HepG2 (cell line): ENCODE data around the gene ZFHX3. TPM values are rescaled to one million over a fixed set of nuclear protein-coding genes. Genes with fewer than 3 reads are reported as not detected.

Experiments used
- AHR ChIP-seq: IDR thresholded peaks from 2 replicates; pipeline ENCODE4 v1.6.1; 2018; ENCODE audit warnings: missing genetic modification reagents, missing compliant biosample characterization
- BRCA1 ChIP-seq: sonication (generic); formaldehyde crosslinking; IDR thresholded peaks from 2 replicates; pipeline ENCODE4 v1.4.0; 2020; ENCODE audit warnings: missing genetic modification reagents
- ELF4 ChIP-seq: sonication (generic); formaldehyde crosslinking; IDR thresholded peaks from 2 replicates; pipeline ENCODE4 v1.5.0; 2020; ENCODE audit warnings: missing genetic modification reagents, mild to moderate bottlenecking, moderate library complexity, borderline replicate concordance
- FOXJ3 ChIP-seq: sonication (generic); formaldehyde crosslinking; IDR thresholded peaks from 2 replicates; pipeline ENCODE4 v1.4.0; 2020; ENCODE audit warnings: missing genetic modification reagents, mild to moderate bottlenecking, borderline replicate concordance
- IRX3 ChIP-seq: sonication (generic); formaldehyde crosslinking; IDR thresholded peaks from 2 replicates; pipeline ENCODE4 v1.8.1; 2023; ENCODE audit warnings: mild to moderate bottlenecking, low read depth, missing genetic modification reagents, borderline replicate concordance
- MIER3 ChIP-seq: IDR thresholded peaks from 2 replicates; pipeline ENCODE4 v1.6.1; 2016; ENCODE audit warnings: missing compliant biosample characterization, borderline replicate concordance
- POLR2AphosphoS2 ChIP-seq: IDR thresholded peaks from 2 replicates; pipeline ENCODE4 v1.6.1; 2011; ENCODE audit warnings: low read depth, low read length, improper control_type of control experiment
- TEAD2 ChIP-seq: sonication (generic); formaldehyde crosslinking; IDR thresholded peaks from 2 replicates; pipeline ENCODE4 v1.9.0; 2021; ENCODE audit warnings: missing genetic modification reagents
- YEATS4 ChIP-seq: sonication (generic); formaldehyde crosslinking; IDR thresholded peaks from 2 replicates; pipeline ENCODE4 v1.4.0; 2020; ENCODE audit warnings: missing genetic modification reagents, borderline replicate concordance
- ZNF430 ChIP-seq: sonication (generic); formaldehyde crosslinking; IDR thresholded peaks from 2 replicates; pipeline ENCODE4 v1.9.0; 2021; ENCODE audit warnings: mild to moderate bottlenecking, missing genetic modification reagents
- ZNF75D ChIP-seq: sonication (generic); formaldehyde crosslinking; IDR thresholded peaks from 2 replicates; pipeline ENCODE4 v1.8.1; 2023; ENCODE audit warnings: missing genetic modification reagents, mild to moderate bottlenecking, borderline replicate concordance
- ZNF788 ChIP-seq: sonication (generic); formaldehyde crosslinking; IDR thresholded peaks from 2 replicates; pipeline ENCODE4 v1.5.0; 2020; ENCODE audit warnings: mild to moderate bottlenecking, missing genetic modification reagents, borderline replicate concordance
- polyA plus RNA-seq, 8 experiments: library from polyadenylated mRNA; depleted of rRNA in 3 of 8; stranded (reverse) in 7 of 8; unstranded in 1 of 8; fragments of >200 nt; fragmentation: Illumina TruSeq in 4 of 8; extraction: Trizol in 4 of 8; gene quantifications; 2 replicates each; pipeline versions ENCODE4 v1.2.1 to v1.2.3, GENCODE V29; 2011 to 2016; ENCODE audit warnings: low read depth in 4 of 8, missing spikeins in 1 of 8, mixed read lengths in 1 of 8; ENCODE audit not compliant: insufficient read depth in 1 of 8
- total RNA-seq, 5 experiments: library from RNA; depleted of rRNA; stranded (reverse); fragments of >200 nt; fragmentation: Illumina TruSeq; extraction: Trizol; gene quantifications; 2 replicates each; pipeline ENCODE4 v1.2.3, GENCODE V29; 2016; ENCODE audit warnings: low read depth in 1 of 5
- TF ChIP-seq, protein P1 (sequence below): sonication (generic); formaldehyde crosslinking; IDR thresholded peaks from 2 replicates; pipeline ENCODE4 v1.8.1; 2023; ENCODE audit warnings: mild to moderate bottlenecking, missing genetic modification reagents
- TF ChIP-seq, protein P2 (sequence below): sonication (generic); formaldehyde crosslinking; IDR thresholded peaks from 2 replicates; pipeline ENCODE4 v1.5.1; 2020; ENCODE audit warnings: missing genetic modification reagents, mild to moderate bottlenecking, borderline replicate concordance
- TF ChIP-seq, protein P3 (sequence below): sonication (generic); formaldehyde crosslinking; IDR thresholded peaks from 2 replicates; pipeline ENCODE4 v1.5.1; 2020; ENCODE audit warnings: mild to moderate bottlenecking, moderate library complexity, missing genetic modification reagents
- TF ChIP-seq, protein P4 (sequence below): sonication (generic); formaldehyde crosslinking; IDR thresholded peaks from 2 replicates; pipeline ENCODE4 v1.4.0; 2020; ENCODE audit warnings: missing genetic modification reagents, mild to moderate bottlenecking, borderline replicate concordance
- TF ChIP-seq, protein P5 (sequence below): sonication (generic); formaldehyde crosslinking; IDR thresholded peaks from 2 replicates; pipeline ENCODE4 v1.4.0; 2020; ENCODE audit warnings: missing genetic modification reagents

ZFHX3 gene
- total and polyA plus RNA-seq, 2 of the 13 experiments (the other 11 are each of a cell fraction or from before 2014, with no cell fraction given): 5.0 to 6.0 TPM

DNA sequence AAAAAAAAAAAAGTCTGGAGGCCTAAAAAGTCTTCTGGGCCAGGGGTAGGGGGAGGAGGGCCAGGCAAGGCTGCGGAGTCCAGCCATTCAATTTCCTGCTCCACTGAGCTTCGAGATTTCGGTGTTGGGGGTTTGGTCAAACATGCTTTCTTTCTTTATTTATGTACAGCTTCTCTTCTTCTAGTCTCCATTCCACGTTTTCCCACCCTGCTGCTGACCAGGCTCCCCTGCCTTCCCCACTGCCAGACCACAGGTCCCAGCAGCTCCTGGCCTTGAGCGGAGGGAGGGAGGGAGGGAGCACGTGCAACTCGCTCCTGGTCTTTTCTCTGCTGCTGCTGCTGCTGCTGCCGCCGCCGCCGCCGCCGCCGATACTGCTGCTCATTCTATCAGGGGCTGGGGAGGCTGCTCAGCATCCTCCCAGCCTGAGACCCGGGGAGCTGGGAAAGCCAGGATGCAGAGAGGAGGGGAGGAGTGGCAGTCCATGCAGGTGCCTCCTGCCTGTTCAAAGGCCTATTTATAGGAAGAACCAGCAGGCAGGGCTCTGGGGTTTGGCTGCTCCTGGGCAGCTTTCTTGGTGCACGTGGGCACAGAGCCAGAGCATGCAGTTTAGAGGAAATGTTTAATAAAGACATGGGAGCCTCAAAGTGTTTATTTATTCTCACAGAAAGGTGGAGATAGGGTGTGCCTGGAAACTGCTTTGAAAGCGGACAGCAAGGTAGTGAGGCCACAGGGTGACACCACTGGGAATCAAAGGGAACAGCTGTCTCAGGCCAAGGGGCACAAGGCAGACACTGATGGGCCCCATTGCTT, 23.4 kb upstream of the ZFHX3 start (continued):
- TF ChIP-seq ZNF430 (CRISPR knock-in tag) (peak; percentile 44; the same call in 1 of the 2 replicates), BRCA1 (peak; percentile 77; the same call in 1 of the 2 replicates), ELF4 (CRISPR knock-in tag) (no peak), FOXJ3 (CRISPR knock-in tag) (no peak), IRX3 (CRISPR knock-in tag) (no peak), YEATS4 (peak; percentile 25; the same call in 1 of the 2 replicates), POLR2AphosphoS2 (no peak), MIER3 (CRISPR knock-in tag) (peak; percentile 61; the same call in 1 of the 2 replicates), AHR (CRISPR knock-in tag) (peak; percentile 84; the same call in 1 of the 2 replicates), ZNF788 (CRISPR knock-in tag) (peak; percentile 41; the same call in 1 of the 2 replicates), ZNF75D (CRISPR knock-in tag) (no peak), TEAD2 (CRISPR knock-in tag) (no peak)
- TF ChIP-seq, protein P1, sequence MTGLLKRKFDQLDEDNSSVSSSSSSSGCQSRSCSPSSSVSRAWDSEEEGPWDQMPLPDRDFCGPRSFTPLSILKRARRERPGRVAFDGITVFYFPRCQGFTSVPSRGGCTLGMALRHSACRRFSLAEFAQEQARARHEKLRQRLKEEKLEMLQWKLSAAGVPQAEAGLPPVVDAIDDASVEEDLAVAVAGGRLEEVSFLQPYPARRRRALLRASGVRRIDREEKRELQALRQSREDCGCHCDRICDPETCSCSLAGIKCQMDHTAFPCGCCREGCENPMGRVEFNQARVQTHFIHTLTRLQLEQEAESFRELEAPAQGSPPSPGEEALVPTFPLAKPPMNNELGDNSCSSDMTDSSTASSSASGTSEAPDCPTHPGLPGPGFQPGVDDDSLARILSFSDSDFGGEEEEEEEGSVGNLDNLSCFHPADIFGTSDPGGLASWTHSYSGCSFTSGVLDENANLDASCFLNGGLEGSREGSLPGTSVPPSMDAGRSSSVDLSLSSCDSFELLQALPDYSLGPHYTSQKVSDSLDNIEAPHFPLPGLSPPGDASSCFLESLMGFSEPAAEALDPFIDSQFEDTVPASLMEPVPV (CRISPR knock-in tag): no peak
- TF ChIP-seq, protein P2, sequence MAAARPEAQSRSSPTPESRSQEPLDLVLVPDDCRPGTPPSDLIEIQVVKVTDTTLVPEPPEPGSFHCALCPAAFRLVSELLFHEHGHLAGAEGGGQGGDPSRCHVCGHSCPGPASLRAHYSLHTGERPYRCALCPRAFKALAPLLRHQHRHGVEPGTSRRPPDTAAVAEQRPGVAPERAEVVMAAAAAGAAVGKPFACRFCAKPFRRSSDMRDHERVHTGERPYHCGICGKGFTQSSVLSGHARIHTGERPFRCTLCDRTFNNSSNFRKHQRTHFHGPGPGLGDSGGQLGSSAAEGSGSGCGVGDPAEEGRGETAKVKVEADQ: no peak
- TF ChIP-seq, protein P3, sequence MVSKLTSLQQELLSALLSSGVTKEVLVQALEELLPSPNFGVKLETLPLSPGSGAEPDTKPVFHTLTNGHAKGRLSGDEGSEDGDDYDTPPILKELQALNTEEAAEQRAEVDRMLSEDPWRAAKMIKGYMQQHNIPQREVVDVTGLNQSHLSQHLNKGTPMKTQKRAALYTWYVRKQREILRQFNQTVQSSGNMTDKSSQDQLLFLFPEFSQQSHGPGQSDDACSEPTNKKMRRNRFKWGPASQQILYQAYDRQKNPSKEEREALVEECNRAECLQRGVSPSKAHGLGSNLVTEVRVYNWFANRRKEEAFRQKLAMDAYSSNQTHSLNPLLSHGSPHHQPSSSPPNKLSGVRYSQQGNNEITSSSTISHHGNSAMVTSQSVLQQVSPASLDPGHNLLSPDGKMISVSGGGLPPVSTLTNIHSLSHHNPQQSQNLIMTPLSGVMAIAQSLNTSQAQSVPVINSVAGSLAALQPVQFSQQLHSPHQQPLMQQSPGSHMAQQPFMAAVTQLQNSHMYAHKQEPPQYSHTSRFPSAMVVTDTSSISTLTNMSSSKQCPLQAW (CRISPR knock-in tag): peak; percentile 42
- TF ChIP-seq, protein P4, sequence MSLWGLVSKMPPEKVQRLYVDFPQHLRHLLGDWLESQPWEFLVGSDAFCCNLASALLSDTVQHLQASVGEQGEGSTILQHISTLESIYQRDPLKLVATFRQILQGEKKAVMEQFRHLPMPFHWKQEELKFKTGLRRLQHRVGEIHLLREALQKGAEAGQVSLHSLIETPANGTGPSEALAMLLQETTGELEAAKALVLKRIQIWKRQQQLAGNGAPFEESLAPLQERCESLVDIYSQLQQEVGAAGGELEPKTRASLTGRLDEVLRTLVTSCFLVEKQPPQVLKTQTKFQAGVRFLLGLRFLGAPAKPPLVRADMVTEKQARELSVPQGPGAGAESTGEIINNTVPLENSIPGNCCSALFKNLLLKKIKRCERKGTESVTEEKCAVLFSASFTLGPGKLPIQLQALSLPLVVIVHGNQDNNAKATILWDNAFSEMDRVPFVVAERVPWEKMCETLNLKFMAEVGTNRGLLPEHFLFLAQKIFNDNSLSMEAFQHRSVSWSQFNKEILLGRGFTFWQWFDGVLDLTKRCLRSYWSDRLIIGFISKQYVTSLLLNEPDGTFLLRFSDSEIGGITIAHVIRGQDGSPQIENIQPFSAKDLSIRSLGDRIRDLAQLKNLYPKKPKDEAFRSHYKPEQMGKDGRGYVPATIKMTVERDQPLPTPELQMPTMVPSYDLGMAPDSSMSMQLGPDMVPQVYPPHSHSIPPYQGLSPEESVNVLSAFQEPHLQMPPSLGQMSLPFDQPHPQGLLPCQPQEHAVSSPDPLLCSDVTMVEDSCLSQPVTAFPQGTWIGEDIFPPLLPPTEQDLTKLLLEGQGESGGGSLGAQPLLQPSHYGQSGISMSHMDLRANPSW (CRISPR knock-in tag): no peak
- TF ChIP-seq, protein P5, sequence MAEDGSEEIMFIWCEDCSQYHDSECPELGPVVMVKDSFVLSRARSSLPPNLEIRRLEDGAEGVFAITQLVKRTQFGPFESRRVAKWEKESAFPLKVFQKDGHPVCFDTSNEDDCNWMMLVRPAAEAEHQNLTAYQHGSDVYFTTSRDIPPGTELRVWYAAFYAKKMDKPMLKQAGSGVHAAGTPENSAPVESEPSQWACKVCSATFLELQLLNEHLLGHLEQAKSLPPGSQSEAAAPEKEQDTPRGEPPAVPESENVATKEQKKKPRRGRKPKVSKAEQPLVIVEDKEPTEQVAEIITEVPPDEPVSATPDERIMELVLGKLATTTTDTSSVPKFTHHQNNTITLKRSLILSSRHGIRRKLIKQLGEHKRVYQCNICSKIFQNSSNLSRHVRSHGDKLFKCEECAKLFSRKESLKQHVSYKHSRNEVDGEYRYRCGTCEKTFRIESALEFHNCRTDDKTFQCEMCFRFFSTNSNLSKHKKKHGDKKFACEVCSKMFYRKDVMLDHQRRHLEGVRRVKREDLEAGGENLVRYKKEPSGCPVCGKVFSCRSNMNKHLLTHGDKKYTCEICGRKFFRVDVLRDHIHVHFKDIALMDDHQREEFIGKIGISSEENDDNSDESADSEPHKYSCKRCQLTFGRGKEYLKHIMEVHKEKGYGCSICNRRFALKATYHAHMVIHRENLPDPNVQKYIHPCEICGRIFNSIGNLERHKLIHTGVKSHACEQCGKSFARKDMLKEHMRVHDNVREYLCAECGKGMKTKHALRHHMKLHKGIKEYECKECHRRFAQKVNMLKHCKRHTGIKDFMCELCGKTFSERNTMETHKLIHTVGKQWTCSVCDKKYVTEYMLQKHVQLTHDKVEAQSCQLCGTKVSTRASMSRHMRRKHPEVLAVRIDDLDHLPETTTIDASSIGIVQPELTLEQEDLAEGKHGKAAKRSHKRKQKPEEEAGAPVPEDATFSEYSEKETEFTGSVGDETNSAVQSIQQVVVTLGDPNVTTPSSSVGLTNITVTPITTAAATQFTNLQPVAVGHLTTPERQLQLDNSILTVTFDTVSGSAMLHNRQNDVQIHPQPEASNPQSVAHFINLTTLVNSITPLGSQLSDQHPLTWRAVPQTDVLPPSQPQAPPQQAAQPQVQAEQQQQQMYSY (CRISPR knock-in tag): 0 out of 2 replicates have a peak, but pooled peaks have one; percentile 54
